Neural cell (in vitro differentiated cells): ENCODE measurements around the gene BNC2. TPM values are rescaled to one million over a fixed set of nuclear protein-coding genes. Genes with fewer than 3 reads are reported as not detected.

ENCODE experiments used
- H2AFZ ChIP-seq: fragments of 200-600, 300-800 bp; sonication (generic), shearing (Covaris generic); 2 replicates; pipeline ENCODE4 v1.6.0; 2014; ENCODE audit warnings: low read depth, mild to moderate bottlenecking, antibody characterized with exemption, low read length, moderate library complexity
- H3F3A ChIP-seq: fragments of 200-600 bp; shearing (Covaris generic); 2 replicates; pipeline ENCODE4 v1.6.1; 2016; ENCODE audit warnings: mild to moderate bottlenecking, moderate library complexity, mixed read lengths, antibody characterized with exemption, low read length; ENCODE audit not compliant: insufficient read depth, poor library complexity, severe bottlenecking
- H3K27ac ChIP-seq: fragments of 200-600, 300-800 bp; sonication (generic), shearing (Covaris generic); 2 replicates; pipeline ENCODE4 v1.5.1; 2014; ENCODE audit warnings: mild to moderate bottlenecking, low read length, moderate library complexity
- H3K27me3 ChIP-seq: fragments of 300-800, 200-600 bp; sonication (generic), shearing (Covaris generic); 2 replicates; pipeline ENCODE4 v1.6.0; 2014; ENCODE audit warnings: mild to moderate bottlenecking, low read depth, low read length, moderate library complexity; ENCODE audit not compliant: insufficient read depth
- H3K36me3 ChIP-seq: fragments of 300-800, 200-600 bp; sonication (generic), shearing (Covaris generic); 2 replicates; pipeline ENCODE4 v1.5.1; 2014; ENCODE audit warnings: mild to moderate bottlenecking, antibody characterized with exemption, low read length, moderate library complexity; ENCODE audit not compliant: insufficient read depth
- H3K4me2 ChIP-seq: fragments of 300-800, 200-600 bp; sonication (generic), shearing (Covaris generic); 2 replicates; pipeline ENCODE4 v1.6.0; 2014; ENCODE audit warnings: mild to moderate bottlenecking, low read length
- H3K4me3 ChIP-seq: fragments of 300-800, 200-600 bp; sonication (generic), shearing (Covaris generic); 2 replicates; pipeline ENCODE4 v1.5.1; 2014; ENCODE audit warnings: mild to moderate bottlenecking, low read length, moderate library complexity
- H3K79me2 ChIP-seq: fragments of 200-600 bp; shearing (Covaris generic); replicated peaks from 2 replicates; pipeline ENCODE4 v1.6.0; 2014; ENCODE audit warnings: mild to moderate bottlenecking, low read length, moderate library complexity; ENCODE audit not compliant: insufficient read depth
- H3K9ac ChIP-seq: fragments of 300-800, 200-600 bp; sonication (generic), shearing (Covaris generic); 2 replicates; pipeline ENCODE4 v1.6.1; 2016; ENCODE audit warnings: mild to moderate bottlenecking, low read length, mixed read lengths
- H3K9me2 ChIP-seq: fragments of 200-600 bp; shearing (Covaris generic); 2 replicates; pipeline ENCODE4 v1.6.1; 2016; ENCODE audit warnings: mild to moderate bottlenecking, low read length, mixed read lengths; ENCODE audit not compliant: insufficient read depth
- H3K9me3 ChIP-seq: fragments of 200-600, 300-800 bp; sonication (generic), shearing (Covaris generic); 2 replicates; pipeline ENCODE4 v1.6.1; 2016; ENCODE audit warnings: mild to moderate bottlenecking, mixed run types, low read length, moderate library complexity, mixed read lengths
- H4K20me1 ChIP-seq: fragments of 200-600 bp; shearing (Covaris generic); 2 replicates; pipeline ENCODE4 v1.6.1; 2016; ENCODE audit warnings: mild to moderate bottlenecking, mixed run types; ENCODE audit not compliant: insufficient read depth
- EP300 ChIP-seq: fragments of 450-650 bp; conservative IDR thresholded peaks from 2 replicates; pipeline ENCODE4 v1.6.1; 2014; ENCODE audit warnings: antibody characterized with exemption, mild to moderate bottlenecking, moderate library complexity; ENCODE audit not compliant: poor library complexity, severe bottlenecking
- EZH2 ChIP-seq: fragments of 200-600, 300-800 bp; shearing (Covaris generic), sonication (generic); IDR thresholded peaks from 2 replicates; pipeline ENCODE4 v1.6.1; 2014; ENCODE audit warnings: antibody characterized with exemption, low read length, borderline replicate concordance, mild to moderate bottlenecking; ENCODE audit not compliant: insufficient read depth, poor library complexity, severe bottlenecking
- MXI1 ChIP-seq: fragments of 450-650 bp; conservative IDR thresholded peaks from 2 replicates; pipeline ENCODE4 v1.6.1; 2014; ENCODE audit warnings: antibody characterized with exemption, mild to moderate bottlenecking; ENCODE audit not compliant: poor library complexity, severe bottlenecking
- POLR2AphosphoS5 ChIP-seq: IDR thresholded peaks from 2 replicates; pipeline ENCODE4 v1.6.1; 2012
- RAD21 ChIP-seq: fragments of 450-650 bp; conservative IDR thresholded peaks from 2 replicates; pipeline ENCODE4 v1.6.1; 2014; ENCODE audit warnings: antibody characterized with exemption, mild to moderate bottlenecking, moderate library complexity
- REST ChIP-seq: IDR thresholded peaks from 2 replicates; pipeline ENCODE4 v1.6.1; 2012; ENCODE audit warnings: borderline replicate concordance
- SMC3 ChIP-seq: fragments of 450-650 bp; conservative IDR thresholded peaks from 2 replicates; pipeline ENCODE4 v1.6.1; 2014; ENCODE audit warnings: antibody characterized with exemption, mild to moderate bottlenecking, moderate library complexity; ENCODE audit not compliant: poor library complexity
- TAF1 ChIP-seq: IDR thresholded peaks from 2 replicates; pipeline ENCODE4 v1.6.1; 2012; ENCODE audit warnings: low read depth
- polyA plus RNA-seq: library from polyadenylated mRNA; depleted of rRNA; stranded (reverse); fragments of >200 nt; gene quantifications from 2 replicates; pipeline ENCODE4 v1.2.3, GENCODE V29; 2014
- TF ChIP-seq, protein P1 (sequence below): fragments of 450-650 bp; IDR thresholded peaks from 2 replicates; pipeline ENCODE4 v1.5.1; 2014; ENCODE audit warnings: antibody characterized with exemption, mild to moderate bottlenecking, moderate library complexity; ENCODE audit not compliant: poor library complexity, severe bottlenecking

BNC2 gene
- polyA plus RNA-seq, 1 donor from 2014 or later, result 1.3 TPM

GRCh38 chr9:16625811-16626210 lies 244.7 kb downstream of the BNC2 start:
- Histone ChIP-seq H3K4me2 (no peak overlapping the region), H3K9ac (no peak overlapping the region), H2AFZ (no peak overlapping the region), H3K9me3 (no peaks in the 10 kb centered on the region), H3K9me2 (no peaks in the 10 kb centered on the region), H3F3A (no peaks in the 10 kb centered on the region), H3K36me3 (no peaks in the 10 kb centered on the region), H3K27me3 (no peaks in the 10 kb centered on the region), H4K20me1 (no peaks in the 10 kb centered on the region), H3K79me2 (no peaks in the 10 kb centered on the region), H3K4me3 (no peak overlapping the region), H3K27ac (no peak overlapping the region)
- TF ChIP-seq TAF1 (no peak), RAD21 (no peak), SMC3 (no peak), EZH2 (no peak)
- TF ChIP-seq, protein P1, sequence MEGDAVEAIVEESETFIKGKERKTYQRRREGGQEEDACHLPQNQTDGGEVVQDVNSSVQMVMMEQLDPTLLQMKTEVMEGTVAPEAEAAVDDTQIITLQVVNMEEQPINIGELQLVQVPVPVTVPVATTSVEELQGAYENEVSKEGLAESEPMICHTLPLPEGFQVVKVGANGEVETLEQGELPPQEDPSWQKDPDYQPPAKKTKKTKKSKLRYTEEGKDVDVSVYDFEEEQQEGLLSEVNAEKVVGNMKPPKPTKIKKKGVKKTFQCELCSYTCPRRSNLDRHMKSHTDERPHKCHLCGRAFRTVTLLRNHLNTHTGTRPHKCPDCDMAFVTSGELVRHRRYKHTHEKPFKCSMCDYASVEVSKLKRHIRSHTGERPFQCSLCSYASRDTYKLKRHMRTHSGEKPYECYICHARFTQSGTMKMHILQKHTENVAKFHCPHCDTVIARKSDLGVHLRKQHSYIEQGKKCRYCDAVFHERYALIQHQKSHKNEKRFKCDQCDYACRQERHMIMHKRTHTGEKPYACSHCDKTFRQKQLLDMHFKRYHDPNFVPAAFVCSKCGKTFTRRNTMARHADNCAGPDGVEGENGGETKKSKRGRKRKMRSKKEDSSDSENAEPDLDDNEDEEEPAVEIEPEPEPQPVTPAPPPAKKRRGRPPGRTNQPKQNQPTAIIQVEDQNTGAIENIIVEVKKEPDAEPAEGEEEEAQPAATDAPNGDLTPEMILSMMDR, result no peak

GRCh38 chr9:16625161-16625631 lies 245.3 kb downstream of the BNC2 start:
- Histone ChIP-seq H3K9me3 (no peaks in the 10 kb centered on the region), H3K9me2 (no peaks in the 10 kb centered on the region), H3K79me2 (no peaks in the 10 kb centered on the region), H3K9ac (no peak overlapping the region), H3K36me3 (no peaks in the 10 kb centered on the region), H4K20me1 (no peaks in the 10 kb centered on the region), H2AFZ (no peak overlapping the region), H3F3A (no peaks in the 10 kb centered on the region), H3K4me3 (no peak overlapping the region), H3K4me2 (no peak overlapping the region), H3K27ac (no peak overlapping the region), H3K27me3 (no peaks in the 10 kb centered on the region)
- no peak for TF ChIP-seq SMC3
- TF ChIP-seq, protein P1, result no peak
- no peak for TF ChIP-seq REST
- no peak for TF ChIP-seq RAD21
- no peak for TF ChIP-seq TAF1
- TF ChIP-seq POLR2AphosphoS5, result no peak
- TF ChIP-seq MXI1, result no peak
- TF ChIP-seq EP300, result no peak
- TF ChIP-seq EZH2, result no peak
